Liver (tissue), 9 donors: ENCODE data around the gene BMX. TPM values are rescaled to one million over a fixed set of nuclear protein-coding genes. Genes with fewer than 3 reads are reported as not detected.

Source experiments
- DNase-seq: peaks from one replicate; pipeline ENCODE4 v3.0.0-alpha.2; 2017; ENCODE audit warnings: low spot score
- H3K27ac ChIP-seq, 2 donors: one replicate each; pipeline ENCODE4 v1.7.0; 2013; ENCODE audit warnings: inconsistent platforms in 2 of 2, low read length in 2 of 2, control low read depth in 1 of 2, low read depth in 1 of 2, mild to moderate bottlenecking in 1 of 2
- H3K27me3 ChIP-seq, 4 donors: one replicate each; pipeline versions ENCODE4 v1.6.1 to v1.7.0; 2013; ENCODE audit warnings: low read length in 3 of 4, inconsistent platforms in 1 of 4, mild to moderate bottlenecking in 1 of 4, moderate library complexity in 1 of 4; ENCODE audit not compliant: control insufficient read depth in 4 of 4, insufficient read depth in 4 of 4
- H3K36me3 ChIP-seq, 4 donors: one replicate each; pipeline versions ENCODE4 v1.6.1 to v1.7.0; 2013; ENCODE audit warnings: low read length in 3 of 4, mild to moderate bottlenecking in 3 of 4, low read depth in 1 of 4, moderate library complexity in 1 of 4; ENCODE audit not compliant: control insufficient read depth in 4 of 4, insufficient read depth in 3 of 4
- H3K4me1 ChIP-seq, 4 donors: one replicate each; pipeline versions ENCODE4 v1.6.1 to v1.7.0; 2013; ENCODE audit warnings: low read length in 3 of 4, mild to moderate bottlenecking in 3 of 4, moderate library complexity in 1 of 4; ENCODE audit not compliant: control insufficient read depth in 4 of 4, insufficient read depth in 4 of 4
- H3K4me3 ChIP-seq, 3 donors: one replicate each; pipeline versions ENCODE4 v1.6.1 to v1.7.0; 2013; ENCODE audit warnings: low read length in 3 of 3, control low read depth in 1 of 3, low read depth in 1 of 3, mild to moderate bottlenecking in 1 of 3
- H3K9ac ChIP-seq, 2 donors: one replicate each; pipeline ENCODE4 v1.7.0; 2013; ENCODE audit warnings: low read length in 2 of 2, mild to moderate bottlenecking in 2 of 2, moderate library complexity in 2 of 2, control low read depth in 1 of 2, low read depth in 1 of 2
- H3K9me3 ChIP-seq, 4 donors: one replicate each; pipeline versions ENCODE4 v1.6.1 to v1.7.0; 2013; ENCODE audit warnings: low read length in 3 of 4; ENCODE audit not compliant: control insufficient read depth in 4 of 4
- EGR1 ChIP-seq, 2 donors: IDR thresholded peaks; 2 replicates each; pipeline ENCODE4 v1.6.1; 2016 to 2018; ENCODE audit warnings: antibody characterized with exemption in 2 of 2, low read depth in 2 of 2
- FOXA1 ChIP-seq: IDR thresholded peaks from 2 replicates; pipeline ENCODE4 v1.6.1; 2016; ENCODE audit warnings: antibody characterized with exemption
- FOXA2 ChIP-seq: IDR thresholded peaks from 2 replicates; pipeline ENCODE4 v1.6.1; 2016; ENCODE audit warnings: antibody characterized with exemption
- GABPA ChIP-seq, 2 donors: IDR thresholded peaks in 1 of 2; conservative IDR thresholded peaks in 1 of 2; 2 replicates each; pipeline ENCODE4 v1.6.1; 2016; ENCODE audit warnings: antibody characterized with exemption in 2 of 2, mild to moderate bottlenecking in 1 of 2, moderate library complexity in 1 of 2
- HNF4G ChIP-seq: IDR thresholded peaks from 2 replicates; pipeline ENCODE4 v1.6.1; 2016; ENCODE audit warnings: antibody characterized with exemption
- NR2F2 ChIP-seq: IDR thresholded peaks from 2 replicates; pipeline ENCODE4 v1.6.1; 2016; ENCODE audit warnings: antibody characterized with exemption
- RAD21 ChIP-seq, 2 donors: IDR thresholded peaks; 2 replicates each; pipeline ENCODE4 v1.6.1; 2016; ENCODE audit warnings: antibody characterized with exemption in 2 of 2, mild to moderate bottlenecking in 2 of 2
- SP1 ChIP-seq: IDR thresholded peaks from 2 replicates; pipeline ENCODE4 v1.6.1; 2018; ENCODE audit warnings: antibody characterized with exemption, mild to moderate bottlenecking
- TAF1 ChIP-seq: conservative IDR thresholded peaks from 2 replicates; pipeline ENCODE4 v1.6.1; 2016; ENCODE audit warnings: antibody characterized with exemption, mild to moderate bottlenecking
- YY1 ChIP-seq: IDR thresholded peaks from 2 replicates; pipeline ENCODE4 v1.6.1; 2016; ENCODE audit warnings: antibody characterized with exemption, mild to moderate bottlenecking
- WGBS: extraction: QIAGEN DNeasy Blood & Tissue Kit; methylation state at CpG from one replicate; pipeline ENCODE4 v1.1.7; 2013; 5-methylcytosine and 5-hydroxymethylcytosine counted together
- polyA plus RNA-seq, 2 donors: library from polyadenylated mRNA; stranded (reverse) in 1 of 2; unstranded in 1 of 2; fragments of 200-250 nt in 1 of 2; fragments of >200 nt in 1 of 2; fragmentation: Nextera tagmentation in 1 of 2; extraction: Ambion mirVana in 1 of 2; gene quantifications; one replicate each; pipeline versions ENCODE4 v1.2.1 to v1.2.3, GENCODE V29; 2013 to 2015
- total RNA-seq, 2 donors: library from RNA; depleted of rRNA; stranded (reverse); fragments of >200 nt; gene quantifications; one replicate each; pipeline ENCODE4 v1.2.3, GENCODE V29; 2014
- TF ChIP-seq, protein P1 (sequence below): IDR thresholded peaks from 2 replicates; pipeline ENCODE4 v1.6.1; 2016; ENCODE audit warnings: antibody characterized with exemption
- TF ChIP-seq, protein P2 (sequence below): fragments of 150-350 bp; IDR thresholded peaks from 2 replicates; pipeline ENCODE4 v1.5.1; 2017; ENCODE audit warnings: improper control_type of control experiment, low read depth, low read length; ENCODE audit not compliant: missing input control
- TF ChIP-seq, protein P3 (sequence below): IDR thresholded peaks from 2 replicates; pipeline ENCODE4 v1.6.1; 2016; ENCODE audit warnings: antibody characterized with exemption
- donor health status: healthy.
- donor health status: healthy.
- donor health status: healthy.
- donor health status: healthy.
- donor health status: healthy.

Gene BMX
- total and polyA plus RNA-seq, 4 donors = 0.23 to 0.67 (median 0.33) TPM

DNA sequence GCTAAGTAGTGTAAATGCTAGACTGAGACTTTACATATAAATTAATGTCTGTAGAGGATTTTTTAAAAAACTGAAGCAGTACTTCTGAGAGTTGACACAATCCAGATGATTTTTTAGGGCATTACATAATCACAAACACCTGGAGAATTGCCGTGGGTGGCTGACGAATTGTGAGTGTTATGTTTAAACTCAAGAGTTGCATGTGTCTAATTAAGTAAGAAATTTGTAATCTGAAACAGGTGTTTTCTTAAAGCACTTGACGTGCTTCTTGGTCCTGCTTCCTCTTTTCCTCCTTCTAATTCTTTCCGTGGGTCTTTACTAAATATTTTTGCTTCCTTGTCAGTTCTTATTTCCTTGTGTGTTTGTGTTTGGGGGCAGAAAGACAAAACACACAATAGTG, 35.3 kb upstream of the BMX start:
- no peaks in the 10 kb centered on the region for H3K4me1 ChIP-seq
- H3K36me3 ChIP-seq = no peaks in the 10 kb centered on the region
- no peak overlapping the region for H3K27ac ChIP-seq
- no peak overlapping the region for H3K4me3 ChIP-seq
- no peak for TF ChIP-seq GABPA (IDR thresholded peaks at IDR 0.05 in 1 of 2, conservative IDR thresholded peaks at IDR 0.05 in 1 of 2)
- TF ChIP-seq TAF1 = no peak
- no peak for TF ChIP-seq YY1
- TF ChIP-seq, protein P1, sequence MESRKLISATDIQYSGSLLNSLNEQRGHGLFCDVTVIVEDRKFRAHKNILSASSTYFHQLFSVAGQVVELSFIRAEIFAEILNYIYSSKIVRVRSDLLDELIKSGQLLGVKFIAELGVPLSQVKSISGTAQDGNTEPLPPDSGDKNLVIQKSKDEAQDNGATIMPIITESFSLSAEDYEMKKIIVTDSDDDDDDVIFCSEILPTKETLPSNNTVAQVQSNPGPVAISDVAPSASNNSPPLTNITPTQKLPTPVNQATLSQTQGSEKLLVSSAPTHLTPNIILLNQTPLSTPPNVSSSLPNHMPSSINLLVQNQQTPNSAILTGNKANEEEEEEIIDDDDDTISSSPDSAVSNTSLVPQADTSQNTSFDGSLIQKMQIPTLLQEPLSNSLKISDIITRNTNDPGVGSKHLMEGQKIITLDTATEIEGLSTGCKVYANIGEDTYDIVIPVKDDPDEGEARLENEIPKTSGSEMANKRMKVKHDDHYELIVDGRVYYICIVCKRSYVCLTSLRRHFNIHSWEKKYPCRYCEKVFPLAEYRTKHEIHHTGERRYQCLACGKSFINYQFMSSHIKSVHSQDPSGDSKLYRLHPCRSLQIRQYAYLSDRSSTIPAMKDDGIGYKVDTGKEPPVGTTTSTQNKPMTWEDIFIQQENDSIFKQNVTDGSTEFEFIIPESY = no peak
- no peak for TF ChIP-seq HNF4G
- H3K9ac ChIP-seq = no peak overlapping the region
- WGBS = 50% methylated on average over 4 of the region's 4 CpGs
- no peak for DNase-seq
- no peaks in the 10 kb centered on the region for H3K9me3 ChIP-seq
- H3K27me3 ChIP-seq = peaks cover 0 to 1% (median 0%) of the 10 kb centered on the region in 4 donors

DNA sequence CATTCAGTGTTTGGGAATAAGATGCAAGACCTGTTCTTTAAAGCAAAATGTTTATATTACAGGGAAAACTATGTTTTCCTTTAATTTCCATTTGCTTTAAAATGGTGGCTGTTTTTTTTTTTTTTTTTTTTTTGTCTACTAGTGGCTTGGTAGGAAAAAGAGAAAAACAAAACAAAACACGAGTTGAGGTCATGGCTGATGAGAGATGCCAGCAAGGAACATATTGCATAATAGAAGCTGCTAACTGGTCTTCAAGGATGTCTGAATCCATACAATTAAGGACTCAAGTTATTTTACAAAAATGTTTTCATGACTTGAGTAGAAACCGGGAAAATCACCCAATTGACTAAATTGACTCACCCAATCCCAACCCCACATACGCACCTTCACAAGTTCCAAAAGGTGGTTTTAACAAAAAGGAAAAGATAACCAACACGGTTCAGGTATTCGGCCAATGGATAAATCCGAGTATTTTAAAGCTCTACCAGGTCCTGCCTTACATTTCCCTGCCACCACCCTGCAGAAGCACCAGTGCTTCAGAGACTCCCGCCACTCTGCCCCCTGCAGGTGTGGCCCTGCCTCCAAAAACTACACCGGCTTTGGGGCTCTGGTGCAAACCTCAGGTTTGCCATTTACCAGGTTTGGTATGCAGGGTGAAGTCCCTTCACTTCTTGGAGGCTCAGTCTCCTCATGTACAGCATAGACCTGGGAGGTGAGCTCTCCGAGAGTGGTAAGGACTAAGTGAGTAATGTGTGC, 34.5 kb upstream of the BMX start:
- no peak overlapping the region for H3K9ac ChIP-seq
- WGBS = 88% methylated on average over 9 of the region's 9 CpGs
- H3K27me3 ChIP-seq = no peaks in the 10 kb centered on the region
- H3K9me3 ChIP-seq = no peaks in the 10 kb centered on the region
- DNase-seq = no peak
- no peak overlapping the region for H3K27ac ChIP-seq
- H3K4me3 ChIP-seq = no peak overlapping the region
- TF ChIP-seq FOXA2 (no peak), SP1 (no peak), FOXA1 (no peak), RAD21 (IDR thresholded peaks at IDR 0.05) (peak in 1 of 2 donors; percentile 52), YY1 (no peak)
- H3K4me1 ChIP-seq = peaks cover 0 to under 1% (median 0%) of the 10 kb centered on the region in 4 donors
- no peaks in the 10 kb centered on the region for H3K36me3 ChIP-seq

DNA sequence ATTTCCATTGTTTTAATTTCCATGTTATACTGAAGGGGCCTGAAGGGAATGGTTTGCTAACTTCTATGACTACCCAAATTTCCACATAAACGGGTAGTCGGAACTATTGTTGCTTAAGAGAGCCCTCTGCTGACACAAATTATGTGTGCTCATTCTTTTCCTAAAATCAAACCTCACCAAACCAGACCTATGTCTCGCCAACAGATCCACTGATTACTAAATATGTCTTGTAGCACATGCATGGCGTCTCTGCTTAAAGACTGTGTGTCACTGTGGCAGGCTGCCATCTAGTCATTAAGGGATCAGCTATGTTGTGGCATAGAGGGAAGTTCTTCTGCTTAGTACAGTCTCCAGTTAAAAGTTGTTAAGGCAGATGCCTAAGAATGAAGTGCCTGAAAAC, 32.6 kb upstream of the BMX start:
- H3K27ac ChIP-seq = no peak overlapping the region
- no peaks in the 10 kb centered on the region for H3K9me3 ChIP-seq
- no peak overlapping the region for H3K4me3 ChIP-seq
- no peak for DNase-seq
- no peak overlapping the region for H3K9ac ChIP-seq
- peak; percentile 73 to 85 for TF ChIP-seq RAD21 (IDR thresholded peaks at IDR 0.05)
- TF ChIP-seq, protein P2, sequence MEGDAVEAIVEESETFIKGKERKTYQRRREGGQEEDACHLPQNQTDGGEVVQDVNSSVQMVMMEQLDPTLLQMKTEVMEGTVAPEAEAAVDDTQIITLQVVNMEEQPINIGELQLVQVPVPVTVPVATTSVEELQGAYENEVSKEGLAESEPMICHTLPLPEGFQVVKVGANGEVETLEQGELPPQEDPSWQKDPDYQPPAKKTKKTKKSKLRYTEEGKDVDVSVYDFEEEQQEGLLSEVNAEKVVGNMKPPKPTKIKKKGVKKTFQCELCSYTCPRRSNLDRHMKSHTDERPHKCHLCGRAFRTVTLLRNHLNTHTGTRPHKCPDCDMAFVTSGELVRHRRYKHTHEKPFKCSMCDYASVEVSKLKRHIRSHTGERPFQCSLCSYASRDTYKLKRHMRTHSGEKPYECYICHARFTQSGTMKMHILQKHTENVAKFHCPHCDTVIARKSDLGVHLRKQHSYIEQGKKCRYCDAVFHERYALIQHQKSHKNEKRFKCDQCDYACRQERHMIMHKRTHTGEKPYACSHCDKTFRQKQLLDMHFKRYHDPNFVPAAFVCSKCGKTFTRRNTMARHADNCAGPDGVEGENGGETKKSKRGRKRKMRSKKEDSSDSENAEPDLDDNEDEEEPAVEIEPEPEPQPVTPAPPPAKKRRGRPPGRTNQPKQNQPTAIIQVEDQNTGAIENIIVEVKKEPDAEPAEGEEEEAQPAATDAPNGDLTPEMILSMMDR = peak; percentile 27
- no peak for TF ChIP-seq NR2F2
- TF ChIP-seq FOXA1 = no peak
- TF ChIP-seq, protein P3, sequence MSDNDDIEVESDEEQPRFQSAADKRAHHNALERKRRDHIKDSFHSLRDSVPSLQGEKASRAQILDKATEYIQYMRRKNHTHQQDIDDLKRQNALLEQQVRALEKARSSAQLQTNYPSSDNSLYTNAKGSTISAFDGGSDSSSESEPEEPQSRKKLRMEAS = no peak
- no peak for TF ChIP-seq TAF1
- no peak for TF ChIP-seq FOXA2
- no peak for TF ChIP-seq EGR1 (IDR thresholded peaks at IDR 0.05; ENCODE audit: low read depth in 2 of 2)
- H3K27me3 ChIP-seq = no peaks in the 10 kb centered on the region
- H3K4me1 ChIP-seq = peaks cover 0 to 3% (median 0%) of the 10 kb centered on the region in 4 donors
- H3K36me3 ChIP-seq = no peaks in the 10 kb centered on the region
- 20% methylated on average over 4 of the region's 4 CpGs for WGBS
